NCI-H1417 treated with DMSO at 0.1 percent for 48 hours (cell line): ENCODE data around the gene RAD50.
"Not testable (repeated sequence)": the region's sequence is repeated elsewhere in the genome, so short reads cannot be mapped to it uniquely, and the experiment has no call there.

ENCODE experiments used
- DNase-seq: peaks from one replicate; lab custom pipeline; 2025; lab: John Stamatoyannopoulos, UW

Gene RAD50

DNA sequence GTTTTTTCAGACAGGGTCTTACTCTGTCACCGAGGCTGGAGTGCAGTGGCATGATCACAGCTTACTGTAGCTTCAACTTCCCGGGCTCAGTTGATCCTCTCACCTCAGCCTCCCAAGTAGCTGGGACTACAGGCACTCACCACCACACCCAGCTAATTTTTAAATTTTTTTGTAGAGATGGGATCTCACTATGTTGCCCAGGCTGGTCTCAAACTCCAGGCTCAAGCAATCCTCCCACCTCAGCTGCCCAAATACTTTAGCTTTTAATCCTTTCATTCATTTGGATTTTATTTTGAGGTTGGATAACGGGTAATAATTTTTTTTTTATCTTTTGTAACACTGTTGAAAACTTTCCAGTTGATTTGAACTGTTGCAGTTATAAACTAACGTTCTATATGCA, 76.8 kb downstream of the RAD50 start:
- DNase-seq, result not testable (repeated sequence)

DNA sequence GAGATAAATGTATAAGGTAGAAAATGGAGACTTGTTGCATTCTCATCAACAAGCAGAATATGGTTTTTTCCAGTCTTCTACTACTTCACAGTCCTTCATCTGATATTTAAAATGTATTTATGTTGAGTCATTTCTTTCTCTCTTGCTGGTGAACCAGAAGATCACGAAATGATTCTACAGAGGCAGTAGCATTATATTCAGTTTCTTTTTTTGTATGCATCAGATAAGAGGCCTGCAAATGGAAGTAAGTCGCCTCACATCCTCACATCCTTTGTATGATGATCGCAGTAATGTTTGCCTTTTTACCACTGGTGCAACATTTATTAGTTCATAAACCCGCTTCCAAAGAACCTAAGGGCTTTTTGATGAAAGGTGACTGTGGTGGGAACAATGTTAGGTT, 79.1 kb downstream of the RAD50 start:
- DNase-seq, result no peak

DNA sequence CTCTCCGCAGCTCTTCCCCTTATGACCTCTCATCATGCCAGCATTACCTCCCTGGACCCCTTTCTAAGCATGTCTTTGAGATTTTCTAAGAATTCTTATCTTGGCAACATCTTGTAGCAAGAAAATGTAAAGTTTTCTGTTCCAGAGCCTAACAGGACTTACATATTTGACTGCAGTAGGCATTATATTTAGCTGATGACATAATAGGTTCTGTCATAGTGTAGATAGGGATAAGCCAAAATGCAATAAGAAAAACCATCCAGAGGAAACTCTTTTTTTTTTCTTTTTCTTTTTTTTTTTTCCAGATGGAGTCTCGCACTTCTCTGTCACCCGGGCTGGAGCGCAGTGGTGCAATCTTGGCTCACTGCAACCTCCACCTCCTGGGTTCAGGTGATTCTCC, 80.5 kb downstream of the RAD50 start:
- no peak for DNase-seq

DNA sequence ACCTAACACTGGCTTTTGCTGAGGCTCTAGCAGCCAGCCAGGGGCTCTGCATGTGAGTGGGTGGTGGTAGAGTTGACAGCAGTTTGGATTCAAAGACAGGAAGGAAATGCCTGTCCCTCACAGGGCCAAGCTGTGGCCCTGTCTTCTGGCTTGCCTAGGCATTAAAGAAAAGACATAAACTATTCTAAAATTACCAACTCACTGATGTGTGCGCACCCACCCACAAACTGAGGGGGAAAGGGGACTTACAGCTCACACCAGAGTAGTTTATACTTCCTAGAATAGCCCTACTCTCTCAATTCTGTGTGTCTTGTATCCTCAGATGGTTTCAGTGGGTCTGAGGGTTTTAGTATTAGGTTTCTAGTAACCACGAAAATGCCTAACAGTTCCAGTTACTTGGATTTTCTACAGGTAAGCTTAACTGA, 82.9 kb downstream of the RAD50 start:
- DNase-seq, result no peak

DNA sequence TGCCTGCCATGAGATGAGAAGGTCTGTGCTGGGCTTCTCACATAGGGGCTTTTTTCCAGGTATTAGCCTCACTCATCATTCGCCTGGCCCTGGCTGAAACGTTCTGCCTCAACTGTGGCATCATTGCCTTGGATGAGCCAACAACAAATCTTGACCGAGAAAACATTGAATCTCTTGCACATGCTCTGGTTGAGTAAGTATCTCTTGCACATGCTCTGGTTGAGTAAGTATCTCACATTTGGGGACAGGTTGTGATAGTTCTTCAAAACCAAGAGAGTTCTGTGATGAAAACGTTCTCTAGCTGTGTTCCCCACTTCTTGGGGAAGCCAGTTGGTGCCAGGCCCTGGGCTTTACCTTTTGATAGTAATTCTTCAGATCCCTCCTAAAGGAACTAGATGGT, 83.8 kb downstream of the RAD50 start:
- DNase-seq, result no peak

DNA sequence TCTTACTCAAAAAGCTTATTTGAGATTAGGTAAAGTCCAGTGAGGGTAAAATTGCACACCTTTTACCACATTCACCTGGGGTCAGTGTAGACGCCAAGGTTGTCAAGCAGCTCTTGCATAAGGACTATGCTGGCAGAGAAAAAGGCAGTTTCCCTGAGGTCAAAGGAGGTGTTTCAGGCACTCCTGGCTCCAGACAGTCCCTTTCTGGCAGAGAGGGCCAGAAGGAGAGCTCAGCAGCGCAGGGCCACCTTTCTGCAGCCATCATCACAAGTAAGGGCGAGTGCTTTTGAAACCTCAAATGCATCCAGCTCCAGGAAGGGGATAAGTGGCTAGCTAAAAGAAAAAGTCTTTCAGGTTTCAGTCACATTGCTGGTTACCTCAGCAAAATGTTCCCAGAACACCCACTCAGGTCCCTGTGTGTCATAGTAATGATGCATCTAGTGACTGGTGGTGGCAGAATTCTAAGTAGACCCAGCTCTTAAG, 84.5 kb downstream of the RAD50 start:
- DNase-seq, result no peak

DNA sequence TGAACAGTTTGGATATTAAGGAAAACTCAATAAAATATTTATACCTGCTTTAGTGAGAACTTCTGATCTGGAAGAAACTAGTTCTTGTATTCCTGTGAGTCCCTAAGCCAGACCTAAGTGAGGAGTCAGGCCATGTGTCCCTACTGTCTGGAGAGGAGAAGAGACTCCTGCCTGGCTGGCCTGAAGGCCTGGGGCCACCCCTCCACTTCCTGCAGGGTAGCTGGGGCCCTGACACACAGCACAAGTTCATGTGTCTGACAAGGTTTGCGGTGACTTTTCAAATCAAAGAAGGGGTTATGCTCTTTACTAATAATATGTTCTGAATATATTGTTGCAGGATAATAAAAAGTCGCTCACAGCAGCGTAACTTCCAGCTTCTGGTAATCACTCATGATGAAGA, 85.1 kb downstream of the RAD50 start:
- DNase-seq, result no peak

- no peak for DNase-seq
Measured at GRCh38 chr5:132644177-132644576, 87.4 kb downstream of the RAD50 start.

DNA sequence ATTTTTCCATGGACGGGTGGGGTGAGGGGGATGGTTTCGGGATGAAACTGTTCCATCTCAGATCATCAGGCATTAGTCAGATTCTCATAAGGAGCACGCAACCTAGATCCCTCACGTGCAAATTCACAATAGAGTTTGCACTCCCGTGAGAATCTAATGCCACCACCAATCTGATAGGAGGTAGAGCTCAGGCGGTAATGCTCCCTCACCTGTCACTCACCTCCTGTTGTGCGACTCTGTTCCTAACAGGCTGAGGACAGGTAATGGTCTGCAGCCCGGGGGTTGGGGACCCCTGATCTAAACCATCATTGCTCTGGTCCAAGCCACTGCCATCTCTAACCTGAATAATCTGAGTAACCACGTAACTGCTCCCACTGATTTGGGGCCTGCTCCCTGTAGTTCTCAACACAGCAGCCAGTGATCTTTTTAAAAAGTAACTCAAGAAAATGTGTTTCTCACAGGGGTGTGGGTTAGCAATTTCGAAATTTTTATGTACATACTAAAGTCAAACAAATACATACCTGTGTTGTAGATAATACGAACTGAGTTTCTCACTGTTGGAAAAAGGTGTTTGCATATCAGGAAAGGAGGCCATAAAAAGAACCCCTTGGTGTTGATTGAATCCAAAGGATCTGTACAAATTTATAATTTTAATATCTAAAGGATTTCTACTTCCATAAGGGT, 89.9 kb downstream of the RAD50 start:
- DNase-seq, result no peak

DNA sequence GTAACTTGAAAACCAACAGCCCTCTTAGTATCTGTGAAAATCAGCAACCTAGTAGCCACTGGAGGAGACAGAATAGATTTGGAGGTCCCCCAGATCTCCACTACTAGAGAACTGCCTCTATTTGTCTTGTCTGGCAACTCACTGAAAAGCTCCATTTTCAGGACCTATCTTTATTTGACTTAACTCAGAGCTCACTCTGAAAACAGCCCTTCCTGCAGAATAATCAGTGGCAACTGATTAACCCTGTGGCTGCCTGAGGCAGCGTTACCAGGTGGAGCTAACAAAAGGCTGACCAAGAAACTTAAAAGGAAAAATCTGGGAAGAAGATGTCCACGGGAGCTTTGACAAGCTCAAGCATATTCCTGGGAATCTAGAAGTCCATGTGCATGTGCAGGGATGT, 90.7 kb downstream of the RAD50 start:
- DNase-seq, result no peak

DNA sequence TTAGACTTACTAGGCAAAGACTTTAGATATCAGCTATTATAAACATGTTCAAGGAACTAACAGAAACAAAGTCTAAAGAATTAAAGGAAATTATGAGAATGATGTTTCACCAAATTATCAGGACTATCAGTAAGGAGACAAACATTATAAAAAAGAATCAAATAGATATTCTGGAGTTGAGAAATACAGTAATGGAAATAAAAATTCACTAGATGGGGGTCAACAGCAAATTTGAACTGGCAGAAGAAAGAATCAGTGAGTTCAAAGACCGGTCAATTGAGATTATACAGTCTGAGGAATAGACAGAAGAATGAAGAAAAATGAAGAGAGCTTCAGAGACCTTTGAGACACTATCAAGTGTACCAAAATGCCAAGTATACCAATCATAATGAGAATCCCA, 91.6 kb downstream of the RAD50 start:
- DNase-seq, result no peak

- no peak for DNase-seq
Measured at GRCh38 chr5:132651838-132652469, 95.2 kb downstream of the RAD50 start.

GRCh38 chr5:132653716-132654115, 96.9 kb downstream of the RAD50 start:
- DNase-seq, result no peak

GRCh38 chr5:132655821-132656773, 99.3 kb downstream of the RAD50 start:
- DNase-seq, result no peak

DNA sequence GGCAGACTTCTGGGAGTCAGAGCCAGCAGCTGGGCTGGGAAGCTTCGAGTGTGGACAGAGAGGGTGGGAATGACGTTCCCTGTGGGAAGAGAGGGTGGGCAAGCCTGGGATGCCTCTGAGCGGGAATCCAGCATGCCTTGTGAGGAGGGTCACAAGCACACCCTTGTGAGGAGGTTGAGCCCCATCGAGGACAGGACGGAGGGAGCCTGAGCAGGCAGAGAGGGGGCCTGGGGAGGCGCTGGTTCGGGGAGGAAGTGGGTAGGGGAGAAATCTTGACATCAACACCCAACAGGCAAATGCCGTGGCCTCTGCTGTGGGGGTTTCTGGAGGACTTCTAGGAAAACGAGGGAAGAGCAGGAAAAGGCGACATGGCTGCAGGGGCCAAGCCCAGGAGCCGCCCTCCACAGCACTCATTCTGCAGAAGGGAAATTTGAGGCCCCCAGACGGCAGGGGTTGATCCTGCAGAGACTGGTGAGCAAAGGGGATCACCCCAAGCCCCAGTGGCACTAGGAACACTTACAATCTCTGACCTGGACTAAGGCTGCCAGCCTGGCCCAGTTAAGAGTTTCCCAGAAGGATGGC, 100.1 kb downstream of the RAD50 start:
- no peak for DNase-seq

DNA sequence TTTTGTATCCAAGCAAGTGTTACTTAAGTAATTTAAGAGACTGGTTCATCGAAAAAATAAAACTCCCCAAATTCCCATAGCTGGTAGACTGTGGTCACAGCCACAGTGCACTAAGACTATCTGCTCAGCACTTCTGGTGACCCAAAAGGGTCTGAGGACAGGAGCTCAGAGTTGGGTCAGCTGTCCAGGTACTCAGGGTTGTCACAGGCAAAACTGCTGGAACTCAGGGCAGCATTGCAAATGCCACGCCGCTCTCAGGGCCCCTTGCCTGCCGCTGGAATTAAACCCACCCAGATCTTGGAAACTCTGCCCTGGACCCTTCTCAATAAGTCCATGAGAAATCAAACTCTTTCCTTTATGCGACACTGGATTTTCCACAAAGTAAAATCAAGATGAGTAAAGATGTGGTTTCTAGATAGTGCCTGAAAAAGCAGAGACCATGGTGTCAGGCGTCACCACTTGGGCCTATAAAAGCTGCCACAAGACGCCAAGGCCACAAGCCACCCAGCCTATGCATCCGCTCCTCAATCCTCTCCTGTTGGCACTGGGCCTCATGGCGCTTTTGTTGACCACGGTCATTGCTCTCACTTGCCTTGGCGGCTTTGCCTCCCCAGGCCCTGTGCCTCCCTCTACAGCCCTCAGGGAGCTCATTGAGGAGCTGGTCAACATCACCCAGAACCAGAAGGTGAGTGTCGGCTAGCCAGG, 101.1 kb downstream of the RAD50 start, which contains the start of gene IL13:
Gene IL13, plus strand, starts transcription at position 498 of the 705 bp plus-strand sequence. Its CDS starts 14 bp downstream, at position 512.
- no peak for DNase-seq

DNA sequence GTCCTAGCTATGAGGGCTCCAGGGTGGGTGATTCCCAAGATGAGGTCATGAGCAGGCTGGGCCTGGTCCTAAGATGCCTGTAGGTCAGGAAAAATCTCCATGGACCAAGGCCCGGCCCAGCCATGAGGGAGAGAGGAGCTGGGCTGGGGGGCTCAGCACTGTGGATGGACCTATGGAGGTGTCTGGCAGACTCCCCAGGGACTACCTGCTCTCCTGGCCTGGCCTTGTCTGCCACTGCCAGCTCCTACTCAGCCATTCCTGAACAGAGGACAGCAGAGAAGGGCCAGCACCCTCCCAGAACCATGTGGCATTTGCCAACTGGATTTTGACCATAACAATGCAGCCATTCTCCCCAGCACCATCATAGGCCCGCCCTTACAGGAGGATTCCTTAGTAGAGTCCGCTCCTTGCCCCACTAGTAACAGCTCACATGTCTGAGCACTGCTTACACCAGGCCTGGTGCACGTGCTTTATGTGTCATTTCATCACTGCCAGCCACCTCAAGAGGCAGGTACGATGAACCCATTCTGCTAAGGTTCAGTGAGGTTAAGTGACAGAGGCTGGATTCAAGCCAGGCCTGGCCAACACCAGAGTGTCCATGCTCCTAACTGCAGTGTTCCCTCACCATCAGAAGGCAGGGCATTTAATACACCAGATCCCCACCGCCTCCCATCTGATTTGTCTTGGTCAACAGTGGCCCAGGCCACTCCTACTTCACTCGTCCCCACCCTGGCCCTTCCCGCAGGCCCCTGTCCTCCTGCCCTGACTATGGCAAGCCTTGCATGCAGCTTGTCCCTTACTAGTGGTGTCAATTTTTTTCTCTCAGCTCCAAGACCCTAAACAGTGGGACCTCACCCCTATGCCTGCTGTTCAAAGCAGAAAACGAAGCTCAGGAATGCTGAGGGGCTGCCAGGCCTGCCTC, 101.9 kb downstream of the RAD50 start:
- no peak for DNase-seq

DNA sequence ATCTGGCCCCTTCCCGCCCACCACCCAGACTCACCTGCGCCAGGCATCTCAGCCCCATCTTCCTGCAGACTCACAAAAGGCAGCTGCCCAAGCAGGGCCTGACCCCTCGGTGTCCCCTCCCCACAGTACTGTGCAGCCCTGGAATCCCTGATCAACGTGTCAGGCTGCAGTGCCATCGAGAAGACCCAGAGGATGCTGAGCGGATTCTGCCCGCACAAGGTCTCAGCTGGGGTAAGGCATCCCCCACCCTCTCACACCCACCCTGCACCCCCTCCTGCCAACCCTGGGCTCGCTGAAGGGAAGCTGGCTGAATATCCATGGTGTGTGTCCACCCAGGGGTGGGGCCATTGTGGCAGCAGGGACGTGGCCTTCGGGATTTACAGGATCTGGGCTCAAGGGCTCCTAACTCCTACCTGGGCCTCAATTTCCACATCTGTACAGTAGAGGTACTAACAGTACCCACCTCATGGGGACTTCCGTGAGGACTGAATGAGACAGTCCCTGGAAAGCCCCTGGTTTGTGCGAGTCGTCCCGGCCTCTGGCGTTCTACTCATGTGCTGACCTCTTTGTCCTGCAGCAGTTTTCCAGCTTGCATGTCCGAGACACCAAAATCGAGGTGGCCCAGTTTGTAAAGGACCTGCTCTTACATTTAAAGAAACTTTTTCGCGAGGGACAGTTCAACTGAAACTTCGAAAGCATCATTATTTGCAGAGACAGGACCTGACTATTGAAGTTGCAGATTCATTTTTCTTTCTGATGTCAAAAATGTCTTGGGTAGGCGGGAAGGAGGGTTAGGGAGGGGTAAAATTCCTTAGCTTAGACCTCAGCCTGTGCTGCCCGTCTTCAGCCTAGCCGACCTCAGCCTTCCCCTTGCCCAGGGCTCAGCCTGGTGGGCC, 103.1 kb downstream of the RAD50 start:
- no peak for DNase-seq

DNA sequence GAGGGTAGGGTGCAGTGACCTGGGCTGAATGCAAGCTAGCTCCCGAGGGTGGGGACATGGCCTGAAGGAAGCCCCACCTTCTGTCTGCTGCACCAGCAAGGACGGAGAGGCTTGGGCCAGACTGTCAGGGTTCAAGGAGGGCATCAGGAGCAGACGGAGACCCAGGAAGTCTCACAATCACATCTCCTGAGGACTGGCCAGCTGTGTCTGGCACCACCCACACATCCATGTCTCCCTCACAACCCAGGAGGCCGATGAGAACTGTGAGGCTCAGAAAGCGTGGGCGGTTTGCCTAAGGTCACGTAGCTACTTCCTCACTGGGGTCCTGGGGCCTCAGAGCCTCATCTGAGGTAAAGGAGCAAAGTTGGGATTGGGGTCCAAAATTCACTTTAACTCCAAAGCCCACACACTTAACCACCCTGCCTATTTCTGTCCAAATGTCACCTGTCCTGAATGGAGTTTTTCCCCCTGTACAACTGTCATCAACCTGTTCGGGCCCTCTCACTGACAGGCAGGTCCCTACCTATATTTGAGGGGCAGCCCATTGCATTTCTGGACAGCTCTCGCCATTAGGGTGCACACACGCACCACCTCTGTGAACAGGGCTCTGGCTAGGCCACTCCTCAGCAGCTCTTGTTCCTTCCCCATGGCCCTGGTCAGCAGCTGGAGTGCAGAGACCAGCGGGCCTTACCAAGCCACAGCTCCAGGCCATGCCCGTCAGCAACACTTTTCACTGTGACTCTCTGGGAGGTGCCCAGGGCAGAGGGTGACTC, 104.6 kb downstream of the RAD50 start:
- DNase-seq, result no peak
